Osteoblast (primary cell): Measurements from ENCODE around the gene TIMD4. TPM values are rescaled to one million over a fixed set of nuclear protein-coding genes. Genes with fewer than 3 reads are reported as not detected.

Experiments
- DNase-seq: peaks from one replicate; pipeline ENCODE4 v3.0.0; 2011; ENCODE audit warnings: low spot score, mixed read lengths; ENCODE audit not compliant: insufficient read length; ENCODE audit errors: missing footprints
- H2AFZ ChIP-seq: 2 replicates; pipeline ENCODE4 v1.6.0; 2011; ENCODE audit warnings: mild to moderate bottlenecking, low read length
- H3K27ac ChIP-seq: 2 replicates; pipeline ENCODE4 v1.5.1; 2011; ENCODE audit warnings: mild to moderate bottlenecking, low read depth, low read length, moderate library complexity
- H3K27me3 ChIP-seq: 2 replicates; pipeline ENCODE4 v1.6.0; 2012; ENCODE audit warnings: mild to moderate bottlenecking, control low read depth, inconsistent platforms, low read length, moderate library complexity; ENCODE audit not compliant: insufficient read depth
- H3K36me3 ChIP-seq: 2 replicates; pipeline ENCODE4 v1.5.1; 2011; ENCODE audit warnings: mild to moderate bottlenecking, low read length, control low read depth, moderate library complexity; ENCODE audit not compliant: insufficient read depth
- H3K4me1 ChIP-seq: 2 replicates; pipeline ENCODE4 v1.5.1; 2011; ENCODE audit warnings: mild to moderate bottlenecking, low read length, control low read depth, moderate library complexity; ENCODE audit not compliant: insufficient read depth
- H3K4me2 ChIP-seq: 2 replicates; pipeline ENCODE4 v1.6.0; 2011; ENCODE audit warnings: mild to moderate bottlenecking, low read length; ENCODE audit not compliant: insufficient read depth
- H3K4me3 ChIP-seq: fragments of 200-600 bp; sonication (generic); 3 replicates; pipeline ENCODE4 v1.5.1; 2012; ENCODE audit warnings: mild to moderate bottlenecking, low read length, inconsistent platforms; ENCODE audit not compliant: insufficient read depth
- H3K79me2 ChIP-seq: 2 replicates; pipeline ENCODE4 v1.6.0; 2012; ENCODE audit warnings: mild to moderate bottlenecking, low read length, control low read depth, inconsistent platforms; ENCODE audit not compliant: insufficient read depth
- H3K9me3 ChIP-seq: 2 replicates; pipeline ENCODE4 v1.5.1; 2011; ENCODE audit warnings: low read depth, low read length, control low read depth
- H4K20me1 ChIP-seq: 2 replicates; pipeline ENCODE4 v1.6.0; 2012; ENCODE audit warnings: mild to moderate bottlenecking, low read length, control low read depth; ENCODE audit not compliant: insufficient read depth
- CTCF ChIP-seq: IDR thresholded peaks from 2 replicates; pipeline ENCODE4 v1.5.1; 2011; ENCODE audit warnings: mild to moderate bottlenecking, low read depth, low read length, moderate library complexity; ENCODE audit errors: extremely low read depth
- total RNA-seq: library from RNA; depleted of rRNA; stranded (reverse); fragments of >200 nt; gene quantifications from 2 replicates; pipeline ENCODE4 v1.2.3, GENCODE V29; 2012

The TIMD4 gene
- total RNA-seq: not detected in 2 replicates

- TF ChIP-seq CTCF: no peak
Measured at GRCh38 chr5:156963125-156963524, at the start of gene TIMD4. TSS of gene TIMD4 (minus strand) at chr5:156963226. CDS start at chr5:156963198, 28 bp downstream.

GRCh38 chr5:157006262-157006661 is 43.2 kb upstream of the TIMD4 start:
- no peaks in the 10 kb centered on the region for H4K20me1 ChIP-seq
- no peaks in the 10 kb centered on the region for H3K79me2 ChIP-seq
- H3K27me3 ChIP-seq: no peaks in the 10 kb centered on the region
- TF ChIP-seq CTCF: no peak
- no peak overlapping the region for H2AFZ ChIP-seq
- no peak overlapping the region for H3K4me2 ChIP-seq
- no peak overlapping the region for H3K4me3 ChIP-seq
- no peak overlapping the region for H3K27ac ChIP-seq
- H3K9me3 ChIP-seq: no peaks in the 10 kb centered on the region
- no peaks in the 10 kb centered on the region for H3K4me1 ChIP-seq
- DNase-seq: no peak
- H3K36me3 ChIP-seq: no peaks in the 10 kb centered on the region

More at GRCh38 chr5:156963125-156963524, at the start of gene TIMD4:
- Histone ChIP-seq H3K4me1 (no peaks in the 10 kb centered on the region), H3K36me3 (no peaks in the 10 kb centered on the region), H3K79me2 (no peaks in the 10 kb centered on the region), H3K27ac (no peak within 1 kb of the TSS), H3K4me3 (no peak within 1 kb of the TSS), H3K4me2 (no peak within 1 kb of the TSS), H4K20me1 (no peaks in the 10 kb centered on the region), H3K27me3 (no peaks in the 10 kb centered on the region), H2AFZ (no peak within 1 kb of the TSS), H3K9me3 (no peaks in the 10 kb centered on the region)
- no peak for DNase-seq

- no peak overlapping the region for H3K4me2 ChIP-seq
- no peak overlapping the region for H3K27ac ChIP-seq
- no peaks in the 10 kb centered on the region for H3K27me3 ChIP-seq
- no peaks in the 10 kb centered on the region for H3K36me3 ChIP-seq
- H3K9me3 ChIP-seq: no peaks in the 10 kb centered on the region
- H3K4me3 ChIP-seq: no peak overlapping the region
- no peak for TF ChIP-seq CTCF
- no peaks in the 10 kb centered on the region for H4K20me1 ChIP-seq
- H3K4me1 ChIP-seq: no peaks in the 10 kb centered on the region
- no peaks in the 10 kb centered on the region for H3K79me2 ChIP-seq
- no peak overlapping the region for H2AFZ ChIP-seq
- no peak for DNase-seq
Measured at GRCh38 chr5:157004893-157005551, 42.0 kb upstream of the TIMD4 start.

- Histone ChIP-seq H3K4me3 (no peak overlapping the region), H3K4me1 (no peaks in the 10 kb centered on the region), H3K79me2 (no peaks in the 10 kb centered on the region), H3K36me3 (no peaks in the 10 kb centered on the region), H3K4me2 (no peak overlapping the region), H3K27me3 (no peaks in the 10 kb centered on the region), H4K20me1 (no peaks in the 10 kb centered on the region), H2AFZ (no peak overlapping the region), H3K9me3 (no peaks in the 10 kb centered on the region), H3K27ac (no peak overlapping the region)
- no peak for DNase-seq
- no peak for TF ChIP-seq CTCF
Measured at GRCh38 chr5:156991714-156992113, 28.7 kb upstream of the TIMD4 start.
